Suprapubic skin (tissue), 4 donors: ENCODE results near the gene SRPK1. TPM values are rescaled to one million over a fixed set of nuclear protein-coding genes. Genes with fewer than 3 reads are reported as not detected.
A peak's percentile ranks its signal among the peaks of the same experiment; 100 is the strongest.

Experiments used
- DNase-seq, 2 donors: peaks; one replicate each; pipeline ENCODE4 v3.0.0-alpha.2; 2019; ENCODE audit warnings: low spot score in 2 of 2
- H3K27ac ChIP-seq: fragments of 200-600 bp; sonication (generic); one replicate; pipeline ENCODE4 v1.5.1; 2019
- H3K27me3 ChIP-seq: fragments of 200-600 bp; sonication (generic); one replicate; pipeline ENCODE4 v1.5.1; 2019
- H3K36me3 ChIP-seq: fragments of 200-600 bp; sonication (generic); one replicate; pipeline ENCODE4 v1.5.1; 2019
- H3K4me1 ChIP-seq: fragments of 200-600 bp; sonication (generic); one replicate; pipeline ENCODE4 v1.5.1; 2019
- H3K4me3 ChIP-seq: fragments of 200-600 bp; sonication (generic); one replicate; pipeline ENCODE4 v1.5.1; 2019; ENCODE audit warnings: mild to moderate bottlenecking
- H3K9me3 ChIP-seq: fragments of 200-600 bp; sonication (generic); one replicate; pipeline ENCODE4 v1.5.1; 2019
- CTCF ChIP-seq, 2 donors: fragments of 200-600 bp in 1 of 2; fragments of 450-650 bp in 1 of 2; sonication (generic) in 1 of 2; IDR thresholded peaks; one replicate each; pipeline ENCODE4 v1.5.1; 2016 to 2019; ENCODE audit warnings: antibody characterized with exemption in 2 of 2, mild to moderate bottlenecking in 1 of 2, moderate library complexity in 1 of 2
- EP300 ChIP-seq: sonication (generic); formaldehyde crosslinking; IDR thresholded peaks from one replicate; pipeline ENCODE4 v1.6.1; 2017; ENCODE audit warnings: antibody characterized with exemption
- POLR2A ChIP-seq, 2 donors: fragments of 450-650 bp; IDR thresholded peaks; one replicate each; pipeline ENCODE4 v1.6.1; 2017; ENCODE audit warnings: antibody characterized with exemption in 2 of 2, mild to moderate bottlenecking in 2 of 2, moderate library complexity in 2 of 2
- POLR2AphosphoS5 ChIP-seq, 3 donors: sonication (generic); formaldehyde crosslinking; IDR thresholded peaks; one replicate each; pipeline ENCODE4 v1.6.1; 2017; ENCODE audit warnings: antibody characterized with exemption in 3 of 3
- WGBS: methylation state at CpG from one replicate; pipeline ENCODE4 v1.1.5; 2018; 5-methylcytosine and 5-hydroxymethylcytosine counted together
- total RNA-seq, 4 donors: library from RNA; depleted of rRNA; stranded (reverse); fragments of >200 nt; gene quantifications; one replicate each; pipeline ENCODE4 v1.1.0, GENCODE V29; 2016

The SRPK1 gene
- total RNA-seq: 100 to 1,000 TPM in 1 of 4 donors, 10 to 100 TPM in 3; 73.9 to 127 (median 91.2) TPM

GRCh38 chr6:35920793-35921732 is at the start of gene SRPK1:
Gene SRPK1, minus strand, starts transcription at chr6:35921098. Its CDS starts 42 bp downstream, at chr6:35921056.
- H3K27me3 ChIP-seq: no peaks in the 10 kb centered on the region
- H3K4me1 ChIP-seq: peaks cover 33% of the 10 kb centered on the region
- no peak for TF ChIP-seq CTCF (IDR thresholded peaks at IDR 0.05)
- TF ChIP-seq POLR2AphosphoS5 (IDR thresholded peaks at IDR 0.05): peak in 1 of 3 donors; percentile 2
- TF ChIP-seq POLR2A (IDR thresholded peaks at IDR 0.05): no peak
- no peak for TF ChIP-seq EP300

GRCh38 chr6:35970181-35970580 is 49.3 kb upstream of the SRPK1 start:
- WGBS: 78% methylated on average over 4 of the region's 4 CpGs
- Histone ChIP-seq H3K4me3 (no peak overlapping the region), H3K27me3 (no peaks in the 10 kb centered on the region), H3K27ac (no peak overlapping the region), H3K36me3 (no peaks in the 10 kb centered on the region), H3K4me1 (no peaks in the 10 kb centered on the region), H3K9me3 (no peaks in the 10 kb centered on the region)
- no peak for DNase-seq
- TF ChIP-seq EP300 (no peak), POLR2A (IDR thresholded peaks at IDR 0.05) (no peak)

More at GRCh38 chr6:35920793-35921732, at the start of gene SRPK1:
- Histone ChIP-seq H3K4me3 (peak within 1 kb of the TSS; percentile 98), H3K36me3 (peaks cover 4% of the 10 kb centered on the region), H3K9me3 (no peaks in the 10 kb centered on the region), H3K27ac (peak within 1 kb of the TSS; percentile 82)
- under 1% methylated on average over 17 of the region's 69 CpGs for WGBS
- DNase-seq: peak; percentile 88 to 90

- no peaks in the 10 kb centered on the region for H3K27me3 ChIP-seq
- no peak for DNase-seq
- H3K4me3 ChIP-seq: no peak overlapping the region
- TF ChIP-seq POLR2AphosphoS5 (IDR thresholded peaks at IDR 0.05) (no peak), POLR2A (IDR thresholded peaks at IDR 0.05) (no peak), EP300 (no peak), CTCF (IDR thresholded peaks at IDR 0.05) (no peak)
- H3K36me3 ChIP-seq: no peaks in the 10 kb centered on the region
- no peaks in the 10 kb centered on the region for H3K4me1 ChIP-seq
- no peaks in the 10 kb centered on the region for H3K9me3 ChIP-seq
- H3K27ac ChIP-seq: no peak overlapping the region
Measured at GRCh38 chr6:35969646-35970045, 48.7 kb upstream of the SRPK1 start.

- no peaks in the 10 kb centered on the region for H3K27me3 ChIP-seq
- WGBS: 91% methylated on average over 4 of the region's 4 CpGs
Measured at GRCh38 chr6:35968821-35969220, 47.9 kb upstream of the SRPK1 start.

GRCh38 chr6:35967076-35967774 is 46.3 kb upstream of the SRPK1 start:
- Histone ChIP-seq H3K27ac (no peak overlapping the region), H3K27me3 (no peaks in the 10 kb centered on the region), H3K4me1 (no peaks in the 10 kb centered on the region), H3K4me3 (no peak overlapping the region), H3K9me3 (no peaks in the 10 kb centered on the region), H3K36me3 (no peaks in the 10 kb centered on the region)
- no peak for TF ChIP-seq POLR2A (IDR thresholded peaks at IDR 0.05)
- no peak for TF ChIP-seq CTCF (IDR thresholded peaks at IDR 0.05)
- no peak for TF ChIP-seq EP300
- TF ChIP-seq POLR2AphosphoS5 (IDR thresholded peaks at IDR 0.05): no peak
- 88% methylated on average over 4 of the region's 4 CpGs for WGBS
- DNase-seq: no peak

More at GRCh38 chr6:35968821-35969220, 47.9 kb upstream of the SRPK1 start:
- H3K27ac ChIP-seq: no peak overlapping the region
- no peak overlapping the region for H3K4me3 ChIP-seq
- DNase-seq: no peak
- H3K4me1 ChIP-seq: no peaks in the 10 kb centered on the region
- TF ChIP-seq CTCF (IDR thresholded peaks at IDR 0.05): no peak
- H3K36me3 ChIP-seq: no peaks in the 10 kb centered on the region
- no peaks in the 10 kb centered on the region for H3K9me3 ChIP-seq
